CD4-positive, alpha-beta T cell (primary cell): ENCODE measurements around the gene GIPR. TPM values are rescaled to one million over a fixed set of nuclear protein-coding genes. Genes with fewer than 3 reads are reported as not detected.

Experiments
- ATAC-seq: fragments of 200-7000 bp; cut with Tn5 transposase; one replicate; pipeline ENCODE4 v1.10.0; 2022; ENCODE audit warnings: mild to moderate bottlenecking; ENCODE audit not compliant: poor library complexity
- CTCF ChIA-PET: fragments of 350-600 bp; sonication (Branson Sonifier 250); formaldehyde crosslinking; loops from one replicate; lab custom pipeline; 2021; ENCODE audit warnings: antibody characterized with exemption, inconsistent platforms; lab: Charles Lee
- POLR2A ChIA-PET: fragments of 350-600 bp; sonication (Branson Sonifier 250); formaldehyde crosslinking; loops from one replicate; lab custom pipeline; 2021; ENCODE audit warnings: antibody characterized with exemption, inconsistent platforms; lab: Charles Lee
- DNase-seq, 14 experiments: peaks; one replicate each; pipeline ENCODE4 v3.0.0-alpha.2; 2013 to 2020; ENCODE audit warnings: mixed read lengths in 2 of 14
- H3K27ac ChIP-seq, 2 donors: one replicate each; pipeline versions ENCODE4 v1.5.1 to v1.7.0; 2013; ENCODE audit warnings: low read length in 2 of 2, low read depth in 1 of 2, mild to moderate bottlenecking in 1 of 2
- H3K27me3 ChIP-seq, 2 experiments: 1 replicate in 1 of 2; 2 replicates in 1 of 2; pipeline versions ENCODE4 v1.6.1 to v1.7.0; 2013; ENCODE audit warnings: low read length in 2 of 2, control low read depth in 1 of 2, mild to moderate bottlenecking in 1 of 2, moderate library complexity in 1 of 2; ENCODE audit not compliant: insufficient read depth in 2 of 2, control insufficient read depth in 1 of 2
- H3K36me3 ChIP-seq: one replicate; pipeline ENCODE4 v1.6.1; 2013; ENCODE audit warnings: low read length, control low read depth; ENCODE audit not compliant: insufficient read depth
- H3K4me1 ChIP-seq: one replicate; pipeline ENCODE4 v1.6.1; 2013; ENCODE audit warnings: low read length, control low read depth; ENCODE audit not compliant: insufficient read depth
- H3K4me3 ChIP-seq: one replicate; pipeline ENCODE4 v1.5.1; 2013; ENCODE audit warnings: mild to moderate bottlenecking, low read length, moderate library complexity
- H3K9me3 ChIP-seq, 2 experiments: 1 replicate in 1 of 2; 2 replicates in 1 of 2; pipeline versions ENCODE4 v1.6.1 to v1.7.0; 2013; ENCODE audit warnings: low read length in 2 of 2, mild to moderate bottlenecking in 2 of 2, control low read depth in 1 of 2, moderate library complexity in 1 of 2; ENCODE audit not compliant: control insufficient read depth in 1 of 2, insufficient read depth in 1 of 2
- H3K27ac Mint-ChIP-seq: one replicate; pipeline ENCODE4 v1.8.0; 2020; ENCODE audit warnings: mixed read lengths
- H3K27me3 Mint-ChIP-seq: one replicate; pipeline ENCODE4 v1.8.0; 2021; ENCODE audit warnings: mixed read lengths
- H3K36me3 Mint-ChIP-seq: one replicate; pipeline ENCODE4 v1.8.0; 2021; ENCODE audit warnings: low read depth, mixed read lengths
- H3K4me1 Mint-ChIP-seq: one replicate; pipeline ENCODE4 v1.8.0; 2021; ENCODE audit warnings: low read depth, mixed read lengths
- H3K4me3 Mint-ChIP-seq: one replicate; pipeline ENCODE4 v1.8.0; 2020; ENCODE audit warnings: mild to moderate bottlenecking, mixed read lengths
- H3K9me3 Mint-ChIP-seq: one replicate; pipeline ENCODE4 v1.8.0; 2020; ENCODE audit warnings: mixed read lengths
- CTCF ChIP-seq: fragments of 200-600 bp; IDR thresholded peaks from one replicate; pipeline ENCODE4 v1.8.0; 2022; ENCODE audit warnings: antibody characterized with exemption, mild to moderate bottlenecking
- intact Hi-C, 2 experiments: fragments of 100-400 bp; cut with DNase I in 1 of 2; cut with micrococcal nuclease in 1 of 2; formaldehyde crosslinking; loops; one replicate each; pipeline versions ENCODE4 v1.15.1 to v1.9.0; 2023 to 2025; cut with DNase I, micrococcal nuclease
- total RNA-seq, 174 experiments: library from RNA in 2 of 174; stranded (reverse) in 2 of 174; gene quantifications; one replicate each; pipeline ENCODE4 v1.2.3 and lab custom pipeline; 2021 to 2026

The GIPR gene
- total RNA-seq, 2 experiments from 2014 or later: 2.4 to 3.0 TPM

- H3K4me1 Mint-ChIP-seq: peaks cover 57% of the 10 kb centered on the region
- peaks cover 6% of the 10 kb centered on the region for H3K36me3 Mint-ChIP-seq
- H3K9me3 ChIP-seq: no peaks in the 10 kb centered on the region
- H3K4me1 ChIP-seq: peaks cover 74% of the 10 kb centered on the region
- H3K27ac Mint-ChIP-seq: peak overlapping the region; percentile 72
- intact Hi-C loops: loop anchor here (1.0 to 5.0 kb wide), 5 partner anchors 51 to 214 kb away; partner anchors contain the start of genes OPA3 (in 2 of the 2), QPCTL (in 1 of the 2), SNRPD2 (in 1 of the 2) and VASP (in 1 of the 2)
- no peaks in the 10 kb centered on the region for H3K36me3 ChIP-seq
- DNase-seq (peak in 13 of 14 experiments; percentile 11 to 86 (median 43)), ATAC-seq (no peak)
- ChIA-PET CTCF (interaction anchor here (0.6 to 3.9 kb wide), 29 partner anchors 9 to 237 kb away, joined by 3 to 35 read pairs (median 5); partner anchors contain the start of genes FOSB, GIPR, OPA3 and QPCTL), POLR2A (interaction anchor here (0.7 to 2.3 kb wide), 17 partner anchors 24 to 202 kb away, joined by 3 to 17 read pairs (median 4); partner anchors contain the start of genes FOSB, OPA3, PPM1N and QPCTL)
- TF ChIP-seq CTCF: no peak
- H3K9me3 Mint-ChIP-seq: no peaks in the 10 kb centered on the region
- H3K27me3 Mint-ChIP-seq: no peaks in the 10 kb centered on the region
- peak overlapping the region; percentile 66 for H3K4me3 ChIP-seq
- peak overlapping the region; percentile 91 to 92 for H3K27ac ChIP-seq
- peak overlapping the region; percentile 84 for H3K4me3 Mint-ChIP-seq
- no peaks in the 10 kb centered on the region for H3K27me3 ChIP-seq
Measured at GRCh38 chr19:45641274-45642105, 26.5 kb upstream of the GIPR start.

DNA sequence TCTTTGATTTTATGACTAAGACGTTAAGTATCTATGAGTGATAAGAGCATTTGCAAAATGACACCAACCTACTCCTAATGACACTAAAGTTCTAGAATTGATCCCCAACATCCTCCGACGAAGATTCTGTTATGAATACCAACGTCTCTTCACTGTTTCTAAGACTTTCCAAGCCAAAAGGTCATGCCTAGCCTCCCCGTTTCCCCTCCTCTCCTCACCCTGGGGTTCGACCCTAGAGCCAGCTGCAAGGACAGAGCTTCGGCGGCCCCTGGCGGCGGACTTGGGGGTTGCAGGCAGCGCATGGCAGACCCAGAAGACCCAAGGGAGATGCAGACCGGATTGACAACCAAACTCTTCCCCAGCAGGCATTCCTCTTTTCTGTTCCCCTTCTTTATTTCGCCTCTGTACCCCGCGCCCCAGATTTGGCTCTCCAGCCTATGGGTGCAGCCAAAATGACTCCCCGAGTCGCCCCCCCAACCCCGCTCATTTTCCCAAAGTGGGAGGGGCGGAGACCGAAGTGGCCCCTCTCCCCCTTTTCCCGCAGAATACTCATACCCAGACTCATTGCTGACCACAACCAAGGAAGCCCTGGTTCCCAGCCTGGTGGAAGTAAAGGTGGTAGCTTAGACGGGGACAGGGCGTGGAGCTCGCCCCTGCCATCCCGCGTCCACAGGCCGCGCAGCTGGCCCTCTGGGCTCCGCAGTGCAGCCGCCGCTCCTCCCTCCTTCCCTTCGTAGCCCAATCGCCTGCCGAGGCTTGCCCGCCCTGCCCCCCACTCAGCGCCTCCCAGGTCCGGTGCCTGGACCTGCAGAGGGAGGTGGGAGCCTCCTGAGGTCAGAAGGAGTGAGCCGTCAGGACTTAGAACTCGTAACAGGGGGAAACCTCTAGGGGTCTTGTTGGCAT is 24.7 kb upstream of the GIPR start:
- Mint-ChIP-seq H3K36me3 (peaks cover 6% of the 10 kb centered on the region), H3K9me3 (no peaks in the 10 kb centered on the region), H3K4me3 (peak overlapping the region; percentile 74), H3K4me1 (peaks cover 58% of the 10 kb centered on the region), H3K27ac (peak overlapping the region; percentile 72), H3K27me3 (no peaks in the 10 kb centered on the region)
- no peaks in the 10 kb centered on the region for H3K9me3 ChIP-seq
- peak overlapping the region; percentile 91 to 92 for H3K27ac ChIP-seq
- TF ChIP-seq CTCF: peak; percentile 96
- no peaks in the 10 kb centered on the region for H3K36me3 ChIP-seq
- intact Hi-C loops: loop anchor here (1.0 to 5.0 kb wide), 7 partner anchors 36 to 216 kb away; partner anchors contain the start of genes QPCTL (in 1 of the 2), SNRPD2 (in 1 of the 2) and VASP (in 1 of the 2)
- peak; percentile 77 to 93 (median 88) for DNase-seq
- H3K4me1 ChIP-seq: peaks cover 72% of the 10 kb centered on the region
- peak overlapping the region; percentile 66 for H3K4me3 ChIP-seq
- POLR2A ChIA-PET: interaction anchor here (0.7 to 2.1 kb wide), 11 partner anchors 30 to 1802 kb away, joined by 3 to 17 read pairs (median 3); partner anchors contain the start of genes PPM1N and RTN2
- no peaks in the 10 kb centered on the region for H3K27me3 ChIP-seq
- peak; percentile 35 for ATAC-seq
- CTCF ChIA-PET: interaction anchor here (0.9 to 3.9 kb wide), 25 partner anchors 8 to 239 kb away, joined by 3 to 35 read pairs (median 5); partner anchors contain the start of genes FOSB, GIPR, OPA3 and PPM1N
